CD4-positive, alpha-beta T cell treated with Interleukin-21 for 1 hour (primary cell): ENCODE measurements around the gene IGSF10.

Experiments used
- DNase-seq: peaks from one replicate; pipeline ENCODE4 v3.0.0-alpha.2; 2020

Gene IGSF10

GRCh38 chr3:151412989-151413388 lies 47.9 kb downstream of the IGSF10 start:
- DNase-seq, result no peak
